SK-N-SH treated with all-trans-retinoic acid at 6 μM for 48 hours (cell line): Measurements from ENCODE around the gene QRICH1.

ENCODE experiments used
- ATAC-seq: fragments of 200-7000 bp; cut with Tn5 transposase; 3 replicates; pipeline ENCODE4 v1.9.1; 2020; ENCODE audit warnings: mild to moderate bottlenecking, moderate library complexity
- ARNTL ChIP-seq: fragments of 450-650 bp; formaldehyde crosslinking; IDR thresholded peaks from 2 replicates; pipeline ENCODE4 v1.5.0; 2020; ENCODE audit warnings: low read depth, mild to moderate bottlenecking, moderate library complexity, borderline replicate concordance
- BACH2 ChIP-seq: fragments of 250-450 bp; sonication (Bioruptor Pico); IDR thresholded peaks from 2 replicates; pipeline ENCODE4 v1.9.0; 2021; ENCODE audit warnings: mild to moderate bottlenecking, borderline replicate concordance
- CREB5 ChIP-seq: fragments of 250-450 bp; sonication (Bioruptor Pico); IDR thresholded peaks from 2 replicates; pipeline ENCODE4 v1.5.1; 2020; ENCODE audit warnings: low read depth, mild to moderate bottlenecking, moderate library complexity
- CSDC2 ChIP-seq: fragments of 250-450 bp; sonication (Bioruptor Pico); IDR thresholded peaks from 2 replicates; pipeline ENCODE4 v1.5.0; 2020; ENCODE audit warnings: mild to moderate bottlenecking, moderate library complexity
- CSRNP3 ChIP-seq: fragments of 250-450 bp; sonication (Bioruptor Pico); IDR thresholded peaks from 2 replicates; pipeline ENCODE4 v1.5.1; 2021; ENCODE audit warnings: mild to moderate bottlenecking, moderate library complexity
- ESRRG ChIP-seq: fragments of 250-450 bp; sonication (Bioruptor Pico); IDR thresholded peaks from 2 replicates; pipeline ENCODE4 v1.6.1; 2021; ENCODE audit warnings: mild to moderate bottlenecking
- GLIS3 ChIP-seq: fragments of 250-450 bp; sonication (Bioruptor Pico); IDR thresholded peaks from 2 replicates; pipeline ENCODE4 v1.5.0; 2020; ENCODE audit warnings: mild to moderate bottlenecking, moderate library complexity
- ISL1 ChIP-seq: fragments of 250-450 bp; sonication (Bioruptor Pico); IDR thresholded peaks from 2 replicates; pipeline ENCODE4 v2.1.2; 2022; ENCODE audit warnings: mild to moderate bottlenecking, moderate library complexity
- OSR1 ChIP-seq: fragments of 250-450 bp; sonication (Bioruptor Pico); IDR thresholded peaks from 2 replicates; pipeline ENCODE4 v1.8.0; 2022; ENCODE audit warnings: moderate library complexity, mild to moderate bottlenecking, inconsistent platforms
- PPARA ChIP-seq: fragments of 250-450 bp; sonication (Bioruptor Pico); IDR thresholded peaks from 2 replicates; pipeline ENCODE4 v1.5.0; 2020; ENCODE audit warnings: mild to moderate bottlenecking, borderline replicate concordance
- RARB ChIP-seq: fragments of 250-450 bp; sonication (Bioruptor Pico); IDR thresholded peaks from 2 replicates; pipeline ENCODE4 v1.8.0; 2021; ENCODE audit warnings: mild to moderate bottlenecking, moderate library complexity
- SNAI2 ChIP-seq: fragments of 250-450 bp; sonication (Bioruptor Pico); IDR thresholded peaks from 2 replicates; pipeline ENCODE4 v1.5.0; 2020; ENCODE audit warnings: mild to moderate bottlenecking, moderate library complexity
- TOX ChIP-seq: fragments of 250-450 bp; sonication (Bioruptor Pico); IDR thresholded peaks from 2 replicates; pipeline ENCODE4 v1.8.0; 2021; ENCODE audit warnings: mild to moderate bottlenecking, moderate library complexity, borderline replicate concordance
- TSHZ2 ChIP-seq: fragments of 250-450 bp; sonication (Bioruptor Pico); IDR thresholded peaks from 2 replicates; pipeline ENCODE4 v1.5.0; 2020; ENCODE audit warnings: mild to moderate bottlenecking, moderate library complexity
- ZC3H10 ChIP-seq: fragments of 250-450 bp; sonication (Bioruptor Pico); IDR thresholded peaks from 2 replicates; pipeline ENCODE4 v1.5.1; 2021; ENCODE audit warnings: mild to moderate bottlenecking, moderate library complexity
- ZFP3 ChIP-seq: fragments of 250-450 bp; sonication (Bioruptor Pico); IDR thresholded peaks from 2 replicates; pipeline ENCODE4 v1.5.0; 2020; ENCODE audit warnings: mild to moderate bottlenecking, moderate library complexity
- ZNF565 ChIP-seq: fragments of 450-650 bp; formaldehyde crosslinking; conservative IDR thresholded peaks from 2 replicates; pipeline ENCODE4 v1.5.0; 2020; ENCODE audit warnings: low read depth, mild to moderate bottlenecking, moderate library complexity
- ZNF70 ChIP-seq: fragments of 450-650 bp; formaldehyde crosslinking; IDR thresholded peaks from 2 replicates; pipeline ENCODE4 v1.5.0; 2020; ENCODE audit warnings: mild to moderate bottlenecking, moderate library complexity
- ZNF8 ChIP-seq: fragments of 450-650 bp; formaldehyde crosslinking; IDR thresholded peaks from 2 replicates; pipeline ENCODE4 v1.5.0; 2020; ENCODE audit warnings: mild to moderate bottlenecking, moderate library complexity

Gene QRICH1

GRCh38 chr3:49122886-49123545, 29.1 kb upstream of the QRICH1 start:
- ATAC-seq, result no peak
- TF ChIP-seq GLIS3, result no peak
- TF ChIP-seq TOX (CRISPR knock-in tag), result no peak
- TF ChIP-seq ARNTL (CRISPR knock-in tag), result no peak
- TF ChIP-seq ISL1, result no peak
- TF ChIP-seq RARB (CRISPR knock-in tag), result no peak
- no peak for TF ChIP-seq ZNF565 (CRISPR knock-in tag)
- no peak for TF ChIP-seq ESRRG (CRISPR knock-in tag)
- TF ChIP-seq TSHZ2 (CRISPR knock-in tag), result no peak
- TF ChIP-seq CSDC2 (CRISPR knock-in tag), result no peak
- TF ChIP-seq BACH2, result no peak
- no peak for TF ChIP-seq CREB5 (CRISPR knock-in tag)
- no peak for TF ChIP-seq PPARA (CRISPR knock-in tag)
- no peak for TF ChIP-seq OSR1 (CRISPR knock-in tag)
- no peak for TF ChIP-seq SNAI2
- TF ChIP-seq ZNF70 (CRISPR knock-in tag), result no peak
- no peak for TF ChIP-seq ZFP3 (CRISPR knock-in tag)
- no peak for TF ChIP-seq CSRNP3 (CRISPR knock-in tag)
- no peak for TF ChIP-seq ZNF8 (CRISPR knock-in tag)

GRCh38 chr3:49122451-49122850, 28.6 kb upstream of the QRICH1 start:
- ATAC-seq, result no peak

GRCh38 chr3:49122022-49122421, 28.2 kb upstream of the QRICH1 start:
- no peak for ATAC-seq
- no peak for TF ChIP-seq RARB (CRISPR knock-in tag)
- no peak for TF ChIP-seq SNAI2
- TF ChIP-seq TSHZ2 (CRISPR knock-in tag), result no peak

More at GRCh38 chr3:49122451-49122850, 28.6 kb upstream of the QRICH1 start:
- TF ChIP-seq ARNTL (CRISPR knock-in tag) (no peak), ZC3H10 (CRISPR knock-in tag) (no peak), ESRRG (CRISPR knock-in tag) (no peak)

GRCh38 chr3:49121132-49121736, 27.4 kb upstream of the QRICH1 start:
- ATAC-seq, result no peak
- TF ChIP-seq TOX (CRISPR knock-in tag) (no peak), ZC3H10 (CRISPR knock-in tag) (no peak), ZNF565 (CRISPR knock-in tag) (no peak), BACH2 (no peak), ZFP3 (CRISPR knock-in tag) (no peak), ZNF8 (CRISPR knock-in tag) (no peak), RARB (CRISPR knock-in tag) (no peak), CSDC2 (CRISPR knock-in tag) (no peak), ARNTL (CRISPR knock-in tag) (no peak), GLIS3 (no peak), TSHZ2 (CRISPR knock-in tag) (no peak), CREB5 (CRISPR knock-in tag) (no peak), CSRNP3 (CRISPR knock-in tag) (no peak)
